Measurements from ENCODE around the gene MUC5B.

DNA sequence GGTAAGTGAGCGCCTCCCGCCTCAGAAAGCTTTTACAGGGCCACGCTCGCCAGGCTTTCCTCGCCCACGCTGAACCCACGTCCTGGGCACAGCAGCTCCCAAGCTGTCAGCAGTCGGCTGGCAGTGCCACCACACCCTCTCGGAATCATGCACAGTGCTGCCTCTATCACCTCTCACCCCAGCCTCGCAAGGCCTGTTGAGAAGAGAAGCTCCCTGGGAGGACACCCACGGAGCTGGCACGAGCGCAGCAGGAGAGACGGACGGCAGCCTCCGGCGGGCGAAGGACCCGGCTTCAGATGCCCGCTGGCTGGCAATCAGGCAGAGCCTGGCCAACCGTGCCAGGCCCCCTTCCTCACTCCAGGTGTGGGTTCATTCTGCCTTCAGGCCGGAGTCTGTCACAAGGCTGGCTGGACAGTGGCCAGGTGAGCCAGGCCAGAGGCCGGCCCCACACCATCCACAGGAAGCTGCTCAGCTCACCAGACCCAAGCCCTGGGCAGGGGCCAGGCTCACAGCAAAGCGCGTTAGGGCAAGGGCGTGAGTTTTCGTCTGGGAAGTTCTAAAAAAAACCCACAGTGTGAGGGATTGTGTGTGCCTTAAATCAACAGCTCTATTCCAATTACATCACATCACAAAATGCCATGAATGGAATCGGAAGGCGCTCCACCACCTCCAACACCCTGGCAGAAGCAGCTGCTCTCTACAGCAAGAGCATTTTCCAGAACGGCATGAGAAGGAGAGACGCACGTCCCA, 53.4 kb downstream of the MUC5B start:
- TF ChIP-seq, protein P1, sequence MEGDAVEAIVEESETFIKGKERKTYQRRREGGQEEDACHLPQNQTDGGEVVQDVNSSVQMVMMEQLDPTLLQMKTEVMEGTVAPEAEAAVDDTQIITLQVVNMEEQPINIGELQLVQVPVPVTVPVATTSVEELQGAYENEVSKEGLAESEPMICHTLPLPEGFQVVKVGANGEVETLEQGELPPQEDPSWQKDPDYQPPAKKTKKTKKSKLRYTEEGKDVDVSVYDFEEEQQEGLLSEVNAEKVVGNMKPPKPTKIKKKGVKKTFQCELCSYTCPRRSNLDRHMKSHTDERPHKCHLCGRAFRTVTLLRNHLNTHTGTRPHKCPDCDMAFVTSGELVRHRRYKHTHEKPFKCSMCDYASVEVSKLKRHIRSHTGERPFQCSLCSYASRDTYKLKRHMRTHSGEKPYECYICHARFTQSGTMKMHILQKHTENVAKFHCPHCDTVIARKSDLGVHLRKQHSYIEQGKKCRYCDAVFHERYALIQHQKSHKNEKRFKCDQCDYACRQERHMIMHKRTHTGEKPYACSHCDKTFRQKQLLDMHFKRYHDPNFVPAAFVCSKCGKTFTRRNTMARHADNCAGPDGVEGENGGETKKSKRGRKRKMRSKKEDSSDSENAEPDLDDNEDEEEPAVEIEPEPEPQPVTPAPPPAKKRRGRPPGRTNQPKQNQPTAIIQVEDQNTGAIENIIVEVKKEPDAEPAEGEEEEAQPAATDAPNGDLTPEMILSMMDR (IDR thresholded peaks at IDR 0.05): no peak
- TF ChIP-seq EZH2phosphoT487 (IDR thresholded peaks at IDR 0.05): no peak

Measured in neural progenitor cell (in vitro differentiated cells).